ENCODE data around the gene OCRL. TPM values are rescaled to one million over a fixed set of nuclear protein-coding genes. Genes with fewer than 3 reads are reported as not detected.

The OCRL gene
- total and polyA plus RNA-seq, 2 donors (not counting 1 experiment from before 2014, with no cell fraction given): 4.6 to 10.6 TPM

GRCh38 chrX:129609395-129609794 is 69.3 kb downstream of the OCRL start:
- Mint-ChIP-seq H3K27me3 (no peaks in the 10 kb centered on the region), H3K27ac (no peak overlapping the region), H3K9me3 (ENCODE audit: insufficient read depth) (no peaks in the 10 kb centered on the region), H3K4me3 (no peak overlapping the region), H3K4me1 (peaks cover 10% of the 10 kb centered on the region)
- no peak overlapping the region for H3K9ac ChIP-seq (ENCODE audit: low read length)
- H3K27ac ChIP-seq (ENCODE audit: low read length in 2 of 2): no peak overlapping the region
- CTCF ChIA-PET: interaction anchor here (1.2 to 1.9 kb wide), 8 partner anchors 8 to 1307 kb away, joined by 3 to 10 read pairs (median 4); no protein-coding TSS in a partner anchor
- H3K36me3 ChIP-seq (replicated peaks in 1 of 2; ENCODE audit: control extremely low read depth in 1 of 2, control insufficient read depth in 1 of 2, extremely low read depth in 1 of 2, insufficient read depth in 2 of 2, low read length in 1 of 2): no peaks in the 10 kb centered on the region
- DNase-seq (no peak), ATAC-seq (ENCODE audit: low read depth) (no peak)
- no peak for TF ChIP-seq EZH2 (IDR thresholded peaks at IDR 0.05; ENCODE audit: borderline replicate concordance, insufficient read depth, low read depth, low read length, poor library complexity, severe bottlenecking)
- TF ChIP-seq CTCF (IDR thresholded peaks at IDR 0.05): no peak
- no peaks in the 10 kb centered on the region for H3K79me2 ChIP-seq (ENCODE audit: control insufficient read depth, insufficient read depth, low read length)
- H3K9me3 ChIP-seq (ENCODE audit: control extremely low read depth in 1 of 3, control insufficient read depth in 2 of 3, insufficient read depth in 1 of 3, low read length in 2 of 3): no peaks in the 10 kb centered on the region
- no peaks in the 10 kb centered on the region for H4K20me1 ChIP-seq (ENCODE audit: control insufficient read depth, insufficient read depth, low read length, poor library complexity, severe bottlenecking)
- no peak overlapping the region for H3K4me3 ChIP-seq (ENCODE audit: control extremely low read depth in 1 of 5, extremely low read depth in 1 of 5, insufficient read depth in 1 of 5, low read depth in 2 of 5, low read length in 4 of 5)
- intact Hi-C loops (cut with micrococcal nuclease): loop anchor here (5.0 kb wide), 2 partner anchors 298 to 583 kb away; partner anchors contain the start of gene UTP14A
- peaks cover 10% of the 10 kb centered on the region in 2 donors for H3K4me1 ChIP-seq (ENCODE audit: control insufficient read depth in 2 of 2, insufficient read depth in 2 of 2, low read length in 2 of 2)
- H3K27me3 ChIP-seq (replicated peaks in 1 of 4; ENCODE audit: control extremely low read depth in 1 of 4, control insufficient read depth in 3 of 4, insufficient read depth in 4 of 4, low read length in 3 of 4): no peaks in the 10 kb centered on the region
- WGBS (ENCODE audit: insufficient coverage): no CpG with 5 or more reads among the region's 1 CpG
- H3K4me2 ChIP-seq (replicated peaks; ENCODE audit: low read depth, low read length, poor library complexity, severe bottlenecking): no peak overlapping the region
- POLR2A ChIA-PET: no interaction called here
- no peak overlapping the region for H2AFZ ChIP-seq (ENCODE audit: insufficient read depth, low read depth, low read length, poor library complexity, severe bottlenecking)

DNA sequence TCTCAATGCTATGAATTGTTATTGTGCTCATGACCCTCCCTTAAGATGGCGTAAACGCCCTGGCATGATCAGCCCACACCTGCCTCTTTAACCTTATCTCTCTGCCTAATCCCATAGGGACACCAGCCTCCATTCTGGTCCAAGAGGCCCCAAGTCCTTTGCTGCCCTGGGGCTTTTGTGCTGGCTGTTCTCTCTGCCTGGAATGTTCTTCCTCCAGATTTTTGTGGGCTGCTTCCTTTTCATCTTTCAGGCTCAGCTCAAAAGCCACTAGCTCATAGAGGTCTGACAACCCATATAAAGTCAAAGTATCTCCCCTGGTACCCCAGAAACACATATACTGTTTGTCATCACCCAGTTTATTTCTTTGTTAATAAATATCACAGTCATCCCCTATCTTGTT is 72.3 kb downstream of the OCRL start:
- ATAC-seq (ENCODE audit: low read depth): no peak
- Histone ChIP-seq H3K27me3 (replicated peaks in 1 of 4; ENCODE audit: control extremely low read depth in 1 of 4, control insufficient read depth in 3 of 4, insufficient read depth in 4 of 4, low read length in 3 of 4) (no peaks in the 10 kb centered on the region), H3K9me3 (ENCODE audit: control extremely low read depth in 1 of 3, control insufficient read depth in 2 of 3, insufficient read depth in 1 of 3, low read length in 2 of 3) (no peaks in the 10 kb centered on the region), H3K27ac (ENCODE audit: low read length in 2 of 2) (no peak overlapping the region), H2AFZ (ENCODE audit: insufficient read depth, low read depth, low read length, poor library complexity, severe bottlenecking) (no peak overlapping the region), H4K20me1 (ENCODE audit: control insufficient read depth, insufficient read depth, low read length, poor library complexity, severe bottlenecking) (no peaks in the 10 kb centered on the region), H3K4me3 (ENCODE audit: control extremely low read depth in 1 of 5, extremely low read depth in 1 of 5, insufficient read depth in 1 of 5, low read depth in 2 of 5, low read length in 4 of 5) (no peak overlapping the region), H3K4me1 (ENCODE audit: control insufficient read depth in 2 of 2, insufficient read depth in 2 of 2, low read length in 2 of 2) (no peaks in the 10 kb centered on the region), H3K79me2 (ENCODE audit: control insufficient read depth, insufficient read depth, low read length) (no peaks in the 10 kb centered on the region), H3K9ac (ENCODE audit: low read length) (no peak overlapping the region), H3K36me3 (replicated peaks in 1 of 2; ENCODE audit: control extremely low read depth in 1 of 2, control insufficient read depth in 1 of 2, extremely low read depth in 1 of 2, insufficient read depth in 2 of 2, low read length in 1 of 2) (no peaks in the 10 kb centered on the region), H3K4me2 (replicated peaks; ENCODE audit: low read depth, low read length, poor library complexity, severe bottlenecking) (no peak overlapping the region)
- no peaks in the 10 kb centered on the region for H3K27me3 Mint-ChIP-seq
- WGBS (ENCODE audit: insufficient coverage): no CpG with 5 or more reads among the region's 2 CpGs
- no peaks in the 10 kb centered on the region for H3K4me1 Mint-ChIP-seq
- no peaks in the 10 kb centered on the region for H3K9me3 Mint-ChIP-seq (ENCODE audit: insufficient read depth)
- intact Hi-C loops (cut with micrococcal nuclease): no loop called here
- ChIA-PET POLR2A (no interaction called here), CTCF (no interaction called here)
- TF ChIP-seq CTCF (IDR thresholded peaks at IDR 0.05) (no peak), EZH2 (IDR thresholded peaks at IDR 0.05; ENCODE audit: borderline replicate concordance, insufficient read depth, low read depth, low read length, poor library complexity, severe bottlenecking) (no peak)
- H3K27ac Mint-ChIP-seq: no peak overlapping the region
- no peak for DNase-seq
- H3K4me3 Mint-ChIP-seq: no peak overlapping the region
